ENCODE measurements around the gene PIKFYVE. TPM values are rescaled to one million over a fixed set of nuclear protein-coding genes. Genes with fewer than 3 reads are reported as not detected.
"Not testable (repeated sequence)": the region's sequence is repeated elsewhere in the genome, so short reads cannot be mapped to it uniquely, and the experiment has no call there.

PIKFYVE gene
- total and polyA plus RNA-seq, 7 donors = 2.8 to 14.2 (median 12.0) TPM

DNA sequence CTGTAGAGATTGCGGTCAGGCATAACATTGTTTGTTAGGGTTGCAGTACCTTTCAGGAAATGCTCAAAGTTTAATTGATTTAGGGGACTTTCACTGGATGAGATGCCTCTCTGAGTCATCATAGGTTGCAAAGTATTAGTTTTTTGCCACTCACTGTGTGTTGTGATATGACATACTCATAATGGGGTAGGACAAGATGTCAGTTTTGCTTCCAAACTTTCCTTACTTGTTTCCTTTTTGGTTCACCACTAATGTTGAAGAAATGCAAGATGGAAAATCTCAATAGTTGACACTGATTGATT, 105.5 kb downstream of the PIKFYVE start:
- no peak for DNase-seq
- peaks cover 0 to 3% (median 0%) of the 10 kb centered on the region in 3 donors for H3K27me3 ChIP-seq (ENCODE audit: insufficient read depth in 3 of 3, low read length in 2 of 3)
- no peaks in the 10 kb centered on the region for H3K4me1 ChIP-seq
- H3K4me3 ChIP-seq = no peak overlapping the region
- no peak for ATAC-seq
- WGBS, 3 donors = 41 to 95% (median 51%) methylated on average over 1 of the region's 1 CpG
- intact Hi-C loops (cut with DNase I) = no loop called here
- H3K9me3 ChIP-seq = no peaks in the 10 kb centered on the region
- no peaks in the 10 kb centered on the region for H3K36me3 ChIP-seq (ENCODE audit: insufficient read depth in 1 of 2, low read depth in 1 of 2)
- TF ChIP-seq, protein P1, sequence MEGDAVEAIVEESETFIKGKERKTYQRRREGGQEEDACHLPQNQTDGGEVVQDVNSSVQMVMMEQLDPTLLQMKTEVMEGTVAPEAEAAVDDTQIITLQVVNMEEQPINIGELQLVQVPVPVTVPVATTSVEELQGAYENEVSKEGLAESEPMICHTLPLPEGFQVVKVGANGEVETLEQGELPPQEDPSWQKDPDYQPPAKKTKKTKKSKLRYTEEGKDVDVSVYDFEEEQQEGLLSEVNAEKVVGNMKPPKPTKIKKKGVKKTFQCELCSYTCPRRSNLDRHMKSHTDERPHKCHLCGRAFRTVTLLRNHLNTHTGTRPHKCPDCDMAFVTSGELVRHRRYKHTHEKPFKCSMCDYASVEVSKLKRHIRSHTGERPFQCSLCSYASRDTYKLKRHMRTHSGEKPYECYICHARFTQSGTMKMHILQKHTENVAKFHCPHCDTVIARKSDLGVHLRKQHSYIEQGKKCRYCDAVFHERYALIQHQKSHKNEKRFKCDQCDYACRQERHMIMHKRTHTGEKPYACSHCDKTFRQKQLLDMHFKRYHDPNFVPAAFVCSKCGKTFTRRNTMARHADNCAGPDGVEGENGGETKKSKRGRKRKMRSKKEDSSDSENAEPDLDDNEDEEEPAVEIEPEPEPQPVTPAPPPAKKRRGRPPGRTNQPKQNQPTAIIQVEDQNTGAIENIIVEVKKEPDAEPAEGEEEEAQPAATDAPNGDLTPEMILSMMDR (IDR thresholded peaks at IDR 0.05) = no peak
- H3K27ac ChIP-seq = no peak overlapping the region

DNA sequence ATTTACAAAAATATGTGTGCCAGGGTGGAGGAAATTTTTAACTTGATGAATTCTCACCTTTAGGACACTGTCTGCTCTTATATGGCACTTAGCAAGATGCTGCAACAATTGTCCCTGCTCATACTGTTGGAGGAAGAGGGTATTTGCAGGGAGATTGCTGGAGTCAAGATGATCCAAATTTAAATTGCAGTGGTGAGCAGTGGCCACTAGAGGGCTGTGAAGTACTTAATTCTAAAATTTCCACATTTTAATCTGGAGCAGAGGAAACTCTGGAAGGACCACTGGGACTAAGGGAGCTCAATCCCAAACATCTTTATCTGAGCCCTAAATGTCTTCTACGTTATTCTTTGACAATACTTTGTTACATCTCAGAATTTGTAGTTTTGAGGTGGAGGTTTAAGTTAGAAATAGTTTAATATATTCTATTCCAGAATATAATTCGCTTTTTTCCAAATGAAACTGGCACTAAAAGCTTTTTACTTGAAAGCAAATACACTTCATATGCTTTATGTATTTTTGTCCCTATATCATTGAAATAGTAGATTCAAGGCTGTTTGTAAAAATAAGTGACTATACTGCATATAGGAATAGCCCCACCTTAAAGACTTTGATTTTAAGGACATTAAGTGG, 107.5 kb downstream of the PIKFYVE start:
- TF ChIP-seq, protein P1 (IDR thresholded peaks at IDR 0.05) = peak; percentile 82
- H3K9me3 ChIP-seq = no peaks in the 10 kb centered on the region
- no peaks in the 10 kb centered on the region for H3K36me3 ChIP-seq (ENCODE audit: insufficient read depth in 1 of 2, low read depth in 1 of 2)
- peaks cover 0 to 3% (median 0%) of the 10 kb centered on the region in 3 donors for H3K27me3 ChIP-seq (ENCODE audit: insufficient read depth in 3 of 3, low read length in 2 of 3)
- no peaks in the 10 kb centered on the region for H3K4me1 ChIP-seq
- no peak overlapping the region for H3K27ac ChIP-seq
- WGBS, 3 donors = 48 to 53% (median 51%) methylated on average over 2 of the region's 2 CpGs
- no peak for DNase-seq
- intact Hi-C loops (cut with DNase I) = no loop called here
- H3K4me3 ChIP-seq = no peak overlapping the region
- ATAC-seq = no peak

DNA sequence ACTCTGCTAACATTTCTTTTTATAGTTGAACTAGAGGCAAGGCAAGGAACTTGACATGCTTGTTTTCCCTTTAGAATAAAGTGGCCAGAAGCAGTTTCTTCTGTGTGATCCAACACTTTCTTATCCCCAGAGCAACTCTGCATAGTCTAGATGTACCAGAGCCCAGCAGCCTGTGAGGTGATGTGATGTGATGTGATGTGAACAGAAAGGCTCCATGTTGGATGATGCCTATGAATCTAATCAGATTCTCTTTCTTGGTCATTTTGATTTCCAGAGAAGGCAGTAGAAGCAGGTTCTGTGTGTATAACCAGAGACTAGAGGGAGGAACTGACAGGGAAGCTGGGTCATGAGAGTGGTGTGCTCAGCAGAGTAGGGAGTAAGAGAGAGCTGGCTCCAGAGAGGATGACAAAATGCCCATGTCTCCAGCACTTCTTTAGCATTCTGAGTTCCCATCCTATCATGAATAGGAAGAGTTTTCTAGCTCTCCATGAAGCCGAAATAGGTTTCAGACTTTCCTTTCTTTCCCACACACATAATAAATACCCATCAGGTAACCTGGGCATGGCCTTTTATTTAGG, 109.5 kb downstream of the PIKFYVE start:
- Histone ChIP-seq H3K27me3 (ENCODE audit: insufficient read depth in 3 of 3, low read length in 2 of 3) (peaks cover 0 to 2% (median 0%) of the 10 kb centered on the region in 3 donors), H3K36me3 (ENCODE audit: insufficient read depth in 1 of 2, low read depth in 1 of 2) (no peaks in the 10 kb centered on the region), H3K9me3 (no peaks in the 10 kb centered on the region), H3K4me1 (no peaks in the 10 kb centered on the region), H3K27ac (no peak overlapping the region), H3K4me3 (no peak overlapping the region)
- TF ChIP-seq, protein P1 (IDR thresholded peaks at IDR 0.05) = no peak
- 67 to 78% (median 69%) methylated on average over 1 of the region's 1 CpG for WGBS, 3 donors
- DNase-seq (no peak), ATAC-seq (no peak)
- intact Hi-C loops (cut with DNase I) = no loop called here

DNA sequence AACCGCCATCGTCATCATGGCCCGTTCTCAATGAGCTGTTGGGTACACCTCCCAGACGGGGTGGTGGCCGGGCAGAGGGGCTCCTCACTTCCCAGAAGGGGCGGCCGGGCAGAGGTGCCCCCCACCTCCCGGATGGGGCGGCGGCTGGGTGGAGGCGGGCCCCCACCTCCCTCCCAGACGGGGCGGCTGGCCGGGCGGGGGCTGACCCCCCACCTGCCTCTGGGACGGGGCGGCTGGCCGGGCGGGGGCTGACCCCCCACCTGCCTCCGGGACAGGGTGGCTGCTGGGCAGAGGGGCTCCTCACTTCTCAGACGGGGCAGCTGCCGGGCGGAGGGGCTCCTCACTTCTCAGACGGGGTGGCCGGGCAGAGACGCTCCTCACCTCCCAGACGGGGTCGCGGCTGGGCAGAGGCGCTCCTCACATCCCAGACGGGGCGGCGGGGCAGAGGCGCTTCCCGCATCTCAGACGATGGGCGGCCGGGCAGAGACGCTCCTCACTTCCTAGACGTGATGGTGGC, 111.3 kb downstream of the PIKFYVE start:
- H3K36me3 ChIP-seq (ENCODE audit: insufficient read depth in 1 of 2, low read depth in 1 of 2); H3K27ac ChIP-seq; H3K4me3 ChIP-seq; H3K27me3 ChIP-seq (ENCODE audit: insufficient read depth in 3 of 3, low read length in 2 of 3); intact Hi-C loops (cut with DNase I); H3K9me3 ChIP-seq; H3K4me1 ChIP-seq; ATAC-seq: not testable (repeated sequence)
- WGBS, 3 donors = 80 to 91% (median 84%) methylated on average over 14 to 34 of the region's 40 CpGs
- peak in 1 of 2 donors; percentile 38 for DNase-seq

DNA sequence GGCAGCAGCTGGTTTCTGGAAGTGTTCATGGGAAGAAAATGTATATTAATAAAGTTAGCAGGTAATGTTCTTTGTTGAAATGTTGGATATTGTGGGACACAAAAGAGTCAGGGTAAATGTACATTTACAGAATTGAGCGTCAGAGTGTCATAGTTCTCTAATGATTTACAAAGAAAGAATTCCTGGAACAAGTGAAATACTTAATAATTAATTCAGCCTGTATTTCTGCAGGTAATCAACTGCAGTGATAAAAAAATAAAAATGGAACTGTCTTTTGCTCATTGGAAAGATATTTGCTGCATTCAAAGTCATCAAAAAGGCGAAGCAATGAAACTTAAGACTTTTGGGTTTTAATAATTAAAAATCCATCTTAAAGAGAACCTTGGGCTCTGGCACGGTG, 113.1 kb downstream of the PIKFYVE start:
- ATAC-seq (no peak), DNase-seq (no peak)
- Histone ChIP-seq H3K36me3 (ENCODE audit: insufficient read depth in 1 of 2, low read depth in 1 of 2) (no peaks in the 10 kb centered on the region), H3K27me3 (ENCODE audit: insufficient read depth in 3 of 3, low read length in 2 of 3) (peaks cover 0 to 12% (median 5%) of the 10 kb centered on the region in 3 donors), H3K4me1 (no peaks in the 10 kb centered on the region), H3K27ac (no peak overlapping the region), H3K9me3 (no peaks in the 10 kb centered on the region), H3K4me3 (no peak overlapping the region)
- TF ChIP-seq, protein P1 (IDR thresholded peaks at IDR 0.05) = no peak
- 76 to 79% (median 77%) methylated on average over 3 of the region's 3 CpGs for WGBS, 3 donors
- intact Hi-C loops (cut with DNase I) = no loop called here
